IPS-NIHi7 (cell line): ENCODE results near the gene MS4A6A.
"Not testable (repeated sequence)": the region's sequence is repeated elsewhere in the genome, so short reads cannot be mapped to it uniquely, and the experiment has no call there.

Experiments used
- DNase-seq: peaks from one replicate; pipeline ENCODE4 v3.0.0; 2012; ENCODE audit warnings: mixed read lengths; ENCODE audit errors: extremely low spot score

The MS4A6A gene

DNA sequence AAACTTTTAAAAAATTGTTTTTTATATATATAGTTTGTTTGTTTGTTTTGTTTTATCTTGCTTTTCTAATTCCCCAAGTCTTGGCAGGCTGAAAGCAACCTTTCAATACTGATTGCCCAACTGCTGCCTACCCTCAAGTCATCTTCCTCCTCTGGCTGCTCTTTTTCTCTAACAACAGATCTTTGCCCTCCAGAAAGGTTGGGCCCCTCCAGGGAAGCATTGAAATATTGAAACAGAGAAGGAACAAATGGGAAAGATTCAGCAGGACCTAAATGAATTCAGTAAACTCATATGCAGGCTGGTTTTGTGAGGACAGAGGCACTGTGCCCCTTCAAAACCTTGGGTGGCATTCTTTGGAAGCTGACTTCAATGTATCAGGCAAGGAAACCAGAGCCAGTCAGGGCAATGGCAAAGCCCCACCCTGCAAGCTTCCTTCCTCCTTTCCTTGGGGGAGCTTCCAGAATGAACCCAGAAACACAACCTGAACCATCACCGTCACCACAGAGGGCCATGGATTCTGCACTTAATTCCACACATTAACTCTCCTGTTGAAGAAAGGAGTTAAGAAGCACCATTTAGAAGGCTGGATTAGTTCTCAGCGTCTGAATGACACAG, 815 bp upstream of the MS4A6A start:
- DNase-seq: no peak

DNA sequence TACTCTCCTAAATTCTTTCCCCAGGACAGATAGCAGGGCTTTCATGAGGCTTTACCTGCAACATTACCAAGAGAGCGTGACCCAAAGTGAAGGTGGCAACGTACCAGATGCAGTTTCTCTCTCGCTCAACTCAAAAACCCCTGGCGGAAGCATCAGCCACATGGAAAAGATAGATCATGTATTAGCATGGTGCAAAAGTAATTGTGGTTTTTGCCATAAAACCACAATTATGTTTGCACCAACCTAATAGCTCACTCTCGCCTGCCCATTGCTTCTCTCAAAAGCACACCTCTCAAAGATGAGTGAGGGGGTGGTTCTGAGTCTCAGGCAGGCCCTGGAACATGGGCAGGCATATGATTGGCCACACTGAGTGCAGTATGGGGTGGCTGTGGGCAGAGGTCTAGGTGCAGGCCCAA, 7.0 kb downstream of the MS4A6A start:
- no peak for DNase-seq

DNA sequence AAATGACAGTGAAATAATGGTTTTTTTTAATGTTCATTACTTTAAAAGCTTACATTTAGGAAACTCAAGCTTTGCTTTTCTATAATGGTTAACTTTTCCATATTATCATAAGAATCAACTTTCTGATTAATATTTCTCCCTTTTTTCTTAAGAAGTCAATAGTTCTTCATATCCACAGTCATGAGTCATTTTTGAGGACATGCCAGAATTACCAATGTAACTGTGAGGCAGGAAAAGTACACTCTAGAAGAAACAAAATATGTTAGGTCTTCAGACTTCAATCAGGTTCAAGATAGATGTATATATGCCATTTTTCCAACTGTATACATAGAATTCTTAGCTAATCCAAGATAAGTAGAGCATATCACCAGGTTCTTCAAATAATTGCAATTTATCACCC, 10.9 kb downstream of the MS4A6A start:
- no peak for DNase-seq

DNA sequence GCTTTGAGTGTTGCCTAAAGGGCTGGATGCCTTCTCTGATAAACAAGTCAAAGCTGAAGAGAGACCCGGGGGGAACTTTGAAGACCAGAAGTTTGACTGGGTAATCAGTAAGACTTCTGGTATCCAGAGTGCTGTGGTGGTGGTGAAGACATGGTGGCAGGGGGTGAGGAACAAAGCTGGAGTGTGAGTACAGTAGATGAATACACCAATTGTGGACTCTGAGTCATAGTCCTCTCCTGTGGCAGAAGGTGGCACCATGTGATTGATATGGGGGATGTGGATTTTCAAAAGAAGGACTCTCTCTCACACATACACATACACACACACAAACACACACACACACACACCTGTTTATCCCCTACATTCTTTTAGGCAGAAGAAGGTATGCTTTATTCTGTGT, 12.3 kb downstream of the MS4A6A start:
- no peak for DNase-seq

DNA sequence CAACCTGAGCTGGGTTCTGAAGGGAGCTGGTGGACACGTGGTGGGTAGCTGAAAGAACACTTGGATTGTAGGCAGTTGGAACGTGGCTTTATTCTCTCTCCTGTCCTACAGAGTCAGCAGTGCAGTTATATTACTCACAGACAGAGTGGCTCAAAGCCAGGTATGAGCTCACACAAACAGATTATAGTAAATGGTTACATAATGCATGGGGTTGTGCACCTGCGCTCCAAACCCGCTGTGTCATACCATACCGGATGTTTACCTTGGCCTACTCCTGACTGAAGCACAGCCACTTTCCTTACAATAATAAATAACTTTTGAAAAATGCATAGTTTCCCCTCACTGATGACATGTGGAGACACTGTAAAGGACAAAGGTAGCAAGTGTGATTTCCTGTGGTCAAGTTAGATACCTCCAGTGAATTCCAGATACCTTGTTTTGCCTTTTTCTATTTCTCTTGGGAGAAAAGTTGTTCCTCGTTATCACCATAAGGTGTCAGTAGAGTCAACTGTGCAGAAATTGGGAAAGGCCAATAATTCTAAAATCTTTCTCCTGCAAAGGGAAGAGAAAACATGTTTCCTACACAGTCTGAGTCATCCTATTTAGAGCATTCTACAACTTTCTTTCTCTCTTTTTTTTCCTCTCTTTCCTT, 13.5 kb downstream of the MS4A6A start:
- no peak for DNase-seq

DNA sequence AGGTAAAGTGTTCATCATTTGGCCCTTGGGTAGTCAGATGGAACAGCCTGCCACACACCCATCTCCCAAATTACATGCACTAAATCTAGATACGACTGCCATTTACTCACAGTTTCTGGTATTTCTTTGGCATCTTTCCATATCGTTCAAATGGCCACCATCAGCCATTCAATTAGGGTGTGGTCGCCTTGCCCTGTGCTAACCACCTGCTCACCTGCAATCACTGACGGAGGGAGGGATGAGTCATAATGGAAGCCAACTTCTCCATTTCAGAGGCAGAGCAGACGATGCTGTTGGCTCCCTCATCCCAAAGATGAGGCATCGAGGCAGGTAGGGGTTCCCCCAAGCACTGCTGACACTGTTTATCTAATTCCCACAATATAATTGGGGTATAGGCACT, 14.6 kb downstream of the MS4A6A start:
- no peak for DNase-seq

DNA sequence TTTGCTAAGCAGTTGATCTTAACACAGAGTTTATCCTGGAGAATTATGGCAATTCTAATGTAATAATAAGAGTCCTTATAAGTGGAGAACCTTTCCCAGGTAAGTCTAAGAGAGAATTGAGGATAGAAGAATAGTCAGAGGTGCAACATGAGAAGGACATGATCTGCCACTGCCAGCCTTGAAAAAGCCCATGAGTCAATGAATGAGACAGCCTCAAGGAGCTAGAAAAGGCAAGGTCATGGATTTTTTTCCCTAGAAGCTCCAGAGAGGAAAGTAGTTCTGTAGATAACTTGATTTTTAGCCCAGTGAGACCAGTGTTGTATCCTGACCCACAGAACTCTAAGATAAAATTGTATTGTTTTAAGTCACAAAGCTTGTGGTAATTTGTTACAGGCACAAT, 16.9 kb downstream of the MS4A6A start:
- no peak for DNase-seq

DNA sequence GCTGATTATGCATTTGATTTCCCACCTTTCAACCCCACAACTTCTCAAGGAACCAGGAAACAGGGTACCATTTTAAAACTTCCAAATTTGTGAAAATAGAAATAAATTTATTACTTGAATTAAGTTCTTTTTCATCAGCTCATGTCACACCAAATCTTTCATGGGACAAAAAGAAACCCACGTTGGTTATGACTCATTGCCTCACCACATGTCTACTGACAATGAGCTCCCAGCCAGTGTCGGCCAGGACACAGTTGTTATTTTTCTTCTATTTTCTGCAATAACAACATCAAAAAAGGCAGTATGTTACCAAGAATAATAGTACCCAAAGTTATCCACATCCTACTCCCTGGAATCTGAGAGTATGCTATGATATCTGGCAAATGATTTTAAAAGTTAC, 17.3 kb downstream of the MS4A6A start:
- DNase-seq: no peak

DNA sequence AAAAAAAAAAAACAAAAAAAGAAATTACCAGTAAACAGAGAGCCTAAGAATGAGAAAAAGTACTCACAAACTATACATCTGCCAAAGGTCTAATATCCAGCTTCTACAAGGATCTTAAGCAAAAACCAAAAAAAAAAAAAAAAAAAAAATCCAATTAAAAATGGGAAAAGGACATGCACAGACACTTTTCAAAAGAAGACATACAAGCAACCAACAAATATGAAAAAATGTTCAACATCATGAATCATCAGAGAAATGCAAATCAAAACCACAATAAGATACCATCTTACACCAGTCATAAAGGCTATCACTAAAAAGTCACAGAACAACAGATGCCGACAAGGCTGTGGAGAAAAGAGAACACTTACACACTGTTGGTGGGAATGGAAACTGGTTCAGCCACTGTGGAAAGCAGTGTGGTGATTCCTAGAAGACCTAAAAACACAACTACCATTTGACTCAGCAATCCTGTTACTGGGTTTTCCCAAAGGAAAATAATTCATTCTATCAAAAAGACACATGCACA, 18.3 kb downstream of the MS4A6A start:
- no peak for DNase-seq

DNA sequence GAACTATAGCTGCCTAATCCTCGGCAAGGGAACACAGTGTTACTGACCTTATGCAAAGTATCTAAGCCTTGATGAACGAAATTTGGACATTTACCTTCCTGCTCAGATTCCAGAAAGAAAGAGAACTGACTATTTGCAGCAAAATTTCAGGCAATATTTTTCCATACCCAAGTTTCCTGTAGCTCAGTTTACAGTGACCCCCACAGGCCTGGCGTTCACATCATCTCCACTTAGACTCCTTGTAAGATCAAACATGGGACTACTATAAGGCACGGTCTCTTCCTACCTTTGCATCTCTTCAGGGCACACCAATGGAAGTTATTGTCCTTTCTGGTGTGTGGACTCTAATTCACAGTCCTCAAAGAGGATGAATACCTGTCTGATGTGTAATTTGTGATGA, 21.1 kb downstream of the MS4A6A start:
- no peak for DNase-seq

DNA sequence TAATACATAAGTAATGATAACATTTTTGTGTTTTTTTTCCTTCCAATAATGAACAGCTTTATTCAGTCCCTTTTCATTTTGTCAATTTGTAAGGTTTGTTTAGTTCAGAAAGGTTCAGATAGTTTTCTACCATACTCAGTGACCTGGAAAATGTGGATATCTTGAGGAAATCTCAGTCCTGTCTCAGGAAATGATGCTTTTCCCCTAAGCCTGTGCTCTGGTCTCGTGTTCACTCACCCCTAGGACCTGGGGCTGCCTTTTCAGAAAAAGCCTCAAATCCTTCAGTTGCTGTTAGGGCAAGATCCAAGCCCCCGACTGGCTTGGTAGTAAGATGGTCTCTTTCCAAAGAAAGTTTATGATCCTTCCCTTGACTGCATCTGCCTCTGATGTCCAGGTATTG, 21.8 kb downstream of the MS4A6A start:
- no peak for DNase-seq

DNA sequence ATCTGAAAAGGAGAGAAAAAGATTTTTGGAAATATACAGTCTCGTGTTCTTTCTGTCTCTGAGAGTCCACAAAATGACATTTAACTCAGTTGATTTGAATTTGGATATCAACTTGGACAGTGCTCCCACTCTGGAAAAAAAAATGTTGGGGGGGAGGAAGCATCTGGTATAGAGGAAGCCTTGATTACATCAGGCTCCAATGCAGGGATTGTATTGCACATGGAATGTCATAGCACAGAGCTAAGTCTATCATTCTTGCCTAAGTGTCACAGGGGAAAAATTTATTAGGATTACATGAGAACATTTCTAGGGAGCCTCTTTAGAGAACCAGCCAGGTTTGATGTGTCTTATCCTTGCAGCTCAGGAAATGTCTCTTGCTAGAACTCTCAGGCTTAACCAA, 23.0 kb downstream of the MS4A6A start:
- DNase-seq: no peak

DNA sequence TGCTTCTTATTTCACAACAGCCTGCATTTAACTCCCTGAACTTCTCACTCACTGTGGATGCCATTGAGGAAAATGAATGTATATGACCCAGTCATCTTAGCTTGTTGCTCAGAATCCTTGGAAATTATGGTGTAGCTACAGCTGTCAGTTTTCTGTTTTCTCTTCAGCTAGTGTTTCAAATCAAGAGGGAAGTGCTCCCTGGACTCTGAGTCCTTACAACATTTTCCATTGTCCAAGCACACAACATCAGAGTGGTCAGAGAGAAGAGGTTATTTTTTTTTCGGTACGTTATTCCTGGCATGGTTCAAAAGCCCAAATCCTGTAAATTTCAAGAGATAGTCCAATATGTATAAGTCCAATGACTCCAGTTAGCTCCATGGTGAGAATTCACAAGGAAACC, 23.6 kb downstream of the MS4A6A start:
- no peak for DNase-seq

DNA sequence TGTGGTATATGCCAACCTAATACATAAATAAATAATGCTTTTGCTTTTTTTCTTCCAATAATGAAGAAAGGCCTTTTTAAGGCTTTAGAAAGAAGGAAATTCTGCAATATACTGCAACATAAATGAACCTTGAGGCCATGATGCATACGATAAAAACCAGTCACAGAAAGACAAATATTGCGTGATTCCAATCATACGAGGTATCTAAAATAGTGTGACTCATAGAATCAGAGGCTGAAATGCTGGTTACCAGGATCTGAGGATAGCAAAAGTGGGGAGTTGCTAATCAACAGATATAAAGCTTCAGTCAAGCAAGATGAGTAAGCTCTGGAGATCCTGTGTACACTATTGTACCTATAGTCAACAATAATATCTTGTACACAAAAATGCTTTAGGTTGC, 24.2 kb downstream of the MS4A6A start:
- DNase-seq: no peak

DNA sequence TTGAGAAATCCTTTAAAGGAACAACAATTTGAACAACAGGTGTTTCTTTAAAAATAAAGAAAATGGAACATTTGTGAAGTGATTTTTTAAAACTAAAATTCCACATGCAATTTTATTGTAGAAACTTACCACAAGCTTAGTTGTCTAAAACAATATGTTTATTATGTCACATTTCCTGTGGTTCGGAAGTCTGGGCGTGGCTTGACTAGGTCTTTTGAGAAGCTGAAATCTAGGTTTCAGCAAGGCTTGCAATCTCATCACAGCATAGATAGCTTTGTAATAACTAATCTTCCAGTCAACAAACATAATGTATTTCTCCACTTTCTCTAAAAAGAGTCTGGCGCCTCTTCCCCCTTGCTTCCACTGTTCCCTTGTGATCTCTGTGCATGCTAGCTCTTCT, 27.0 kb downstream of the MS4A6A start:
- no peak for DNase-seq

DNA sequence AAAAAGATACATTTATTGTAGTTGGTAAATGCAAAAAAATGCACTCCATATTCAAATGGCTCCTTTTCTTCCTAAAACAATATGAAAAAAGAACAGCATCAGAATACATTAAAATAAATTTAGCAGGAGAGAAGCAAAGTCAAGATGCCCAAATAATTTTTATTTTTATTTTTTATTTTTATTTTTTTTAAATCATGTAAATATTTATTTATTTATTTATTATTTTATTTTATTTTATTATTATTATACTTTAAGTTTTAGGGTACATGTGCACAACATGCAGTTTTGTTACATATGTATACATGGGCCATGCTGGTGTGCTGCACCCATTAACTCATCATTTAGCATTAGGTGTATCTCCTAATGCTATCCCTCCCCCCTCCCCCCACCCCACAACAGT, 30.2 kb downstream of the MS4A6A start:
- not testable (repeated sequence) for DNase-seq

DNA sequence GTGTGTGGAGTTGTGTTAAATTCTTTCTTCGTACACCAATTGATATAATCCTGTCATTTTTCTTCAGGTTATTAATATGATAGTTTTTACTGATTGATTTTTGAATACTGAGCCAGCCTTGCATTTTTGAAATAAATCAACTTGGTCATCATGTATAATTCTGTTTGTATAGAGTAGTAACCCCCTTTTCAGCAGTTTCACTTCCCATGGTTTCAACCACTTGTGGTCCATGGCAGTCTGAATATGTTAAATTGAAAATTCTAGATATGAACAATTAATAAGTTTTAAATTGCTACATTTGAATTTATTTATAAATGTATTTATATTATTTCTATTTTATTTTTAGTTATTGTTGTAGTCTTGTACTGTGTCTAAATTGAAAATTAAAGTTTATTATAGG, 32.6 kb downstream of the MS4A6A start:
- no peak for DNase-seq

DNA sequence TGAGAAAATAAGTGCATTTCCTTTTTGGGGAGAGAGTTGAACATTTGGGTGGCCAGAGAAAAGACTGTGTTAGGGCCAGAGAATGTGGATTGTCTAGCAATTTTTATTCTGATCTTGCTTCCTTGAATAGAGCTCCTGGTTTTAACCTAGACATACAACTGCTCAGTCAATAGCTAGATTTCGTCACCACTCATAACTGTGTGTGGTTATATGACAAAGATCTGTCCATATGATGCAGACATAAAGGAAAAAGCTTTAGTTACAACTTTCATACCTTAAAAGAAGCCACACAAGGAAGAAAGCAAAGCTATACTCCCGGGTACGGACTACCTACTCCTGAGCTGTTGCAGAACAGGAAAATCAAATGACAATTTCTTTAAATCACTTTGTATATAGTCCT, 37.2 kb downstream of the MS4A6A start:
- DNase-seq: no peak

DNA sequence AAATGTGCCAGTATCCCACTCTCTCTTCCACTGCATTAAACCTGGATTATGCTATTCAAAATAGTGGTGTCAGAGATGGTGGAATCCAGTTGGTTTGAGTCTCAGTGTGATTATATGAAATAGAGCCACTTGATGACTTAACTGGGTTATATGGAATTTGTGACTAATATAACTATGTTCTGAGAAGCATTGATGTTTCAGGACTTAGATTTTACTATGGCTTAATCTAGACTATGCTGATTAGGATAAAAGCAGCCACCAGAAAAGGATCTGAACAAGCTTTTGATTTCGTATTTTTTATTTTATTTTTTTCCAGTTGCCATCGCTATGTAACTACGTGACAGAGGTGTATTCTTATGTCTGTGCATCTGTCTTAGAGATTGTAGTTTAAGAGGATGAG, 39.1 kb downstream of the MS4A6A start:
- DNase-seq: no peak

DNA sequence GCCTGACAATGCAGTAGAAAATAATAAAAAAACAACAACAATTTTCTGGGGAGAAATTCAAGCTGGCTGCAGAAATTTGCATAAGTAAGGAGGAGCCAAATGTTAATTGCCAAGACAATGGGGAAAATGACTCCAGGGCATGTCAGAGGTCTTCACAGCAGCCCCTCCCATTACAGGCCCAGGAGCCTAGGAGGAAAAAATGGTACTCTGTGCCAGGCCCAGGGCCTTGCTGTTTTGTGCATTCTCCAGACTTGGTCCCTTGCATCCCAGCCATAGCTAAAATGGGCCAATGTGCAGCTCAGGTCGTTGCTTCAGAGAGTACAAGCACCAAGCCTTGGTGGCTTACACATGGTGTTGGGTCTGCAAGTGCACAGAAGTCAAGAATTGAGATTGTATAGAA, 49.0 kb downstream of the MS4A6A start:
- DNase-seq: no peak

DNA sequence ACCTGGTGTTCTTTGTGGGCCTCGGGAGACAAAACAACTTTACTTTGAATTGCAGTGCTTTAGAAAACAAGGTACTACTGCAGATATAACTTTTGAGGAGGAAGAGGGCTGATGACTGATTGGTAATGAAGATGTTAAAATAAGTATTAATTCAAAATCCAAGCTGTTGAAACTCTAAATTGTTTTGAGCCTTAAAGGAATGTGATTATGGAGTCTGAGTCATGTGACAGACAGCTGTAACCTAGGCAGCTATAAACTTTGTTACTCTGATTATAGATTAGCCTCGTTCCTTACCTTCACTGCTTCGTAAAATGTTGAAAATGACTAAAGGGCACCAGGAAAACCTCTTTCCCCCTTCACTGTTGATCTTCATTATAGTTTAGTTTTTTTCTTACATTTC, 51.0 kb downstream of the MS4A6A start:
- no peak for DNase-seq

DNA sequence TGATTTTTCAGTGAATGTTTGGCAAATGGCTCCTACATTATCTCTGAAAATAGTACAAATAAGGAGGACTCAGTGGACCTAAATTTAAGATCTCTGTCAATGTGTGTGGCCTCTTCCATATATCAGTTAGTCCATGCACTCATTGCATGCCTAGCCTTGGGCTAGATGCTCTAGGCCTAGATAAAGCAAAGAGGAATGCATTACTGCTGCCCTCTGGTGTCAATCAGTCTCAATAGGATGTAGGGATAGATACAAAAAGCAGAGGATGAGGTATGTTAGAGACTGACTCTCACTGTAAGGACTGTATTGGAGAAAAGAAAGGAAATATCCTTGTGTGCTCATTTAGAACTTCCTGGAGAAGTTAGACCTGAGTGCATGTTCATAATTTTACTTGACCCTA, 52.4 kb downstream of the MS4A6A start:
- peak; percentile 73 for DNase-seq

DNA sequence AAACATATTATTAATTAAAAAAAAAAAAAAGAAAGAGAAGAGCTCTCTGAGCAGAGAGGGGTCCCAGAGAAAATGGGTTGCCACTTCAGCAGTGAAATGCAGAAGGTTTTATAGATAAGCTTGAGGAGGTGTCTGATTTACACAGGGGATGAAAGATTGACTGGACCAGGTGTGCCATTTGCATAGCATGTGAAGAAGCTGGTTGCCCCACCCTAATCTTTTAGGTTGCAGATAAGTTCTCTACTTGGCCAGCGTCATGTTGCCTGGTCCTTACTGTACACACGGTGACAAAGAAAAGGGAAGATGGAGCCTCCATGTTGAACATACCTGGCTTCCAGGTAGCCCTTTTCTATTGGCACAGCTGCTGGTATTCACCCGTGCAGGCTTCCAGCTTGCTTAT, 53.0 kb downstream of the MS4A6A start:
- DNase-seq: no peak

DNA sequence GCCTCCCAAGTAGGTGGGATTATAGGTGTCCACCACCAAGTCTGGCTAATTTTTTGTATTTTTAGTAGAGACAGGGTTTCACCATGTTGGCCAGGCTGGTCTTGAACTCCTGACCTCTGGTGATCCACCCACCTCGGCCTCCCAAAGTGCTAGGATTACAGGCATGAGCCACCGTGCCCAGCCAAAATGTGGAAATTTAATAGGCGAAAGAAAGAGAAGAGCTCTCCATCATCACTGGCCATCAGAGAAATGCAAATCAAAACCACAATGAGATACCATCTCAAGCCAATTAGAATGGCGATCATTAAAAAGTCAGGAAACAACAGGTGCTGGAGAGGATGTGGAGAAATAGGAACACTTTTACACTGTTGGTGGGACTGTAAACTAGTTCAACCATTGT, 54.0 kb downstream of the MS4A6A start:
- DNase-seq: not testable (repeated sequence)
